ENCODE data around the gene ANKRD50. TPM values are rescaled to one million over a fixed set of nuclear protein-coding genes. Genes with fewer than 3 reads are reported as not detected.

Gene ANKRD50
- polyA plus RNA-seq, 1 donor from 2014 or later = not detected

- H3K9me3 Mint-ChIP-seq = peaks cover 0 to 2% (median 2%) of the 10 kb centered on the region in 3 donors
- H3K36me3 Mint-ChIP-seq = no peaks in the 10 kb centered on the region
- no peaks in the 10 kb centered on the region for H3K4me1 Mint-ChIP-seq
- no peaks in the 10 kb centered on the region for H3K27me3 Mint-ChIP-seq
- no peak overlapping the region for H3K27ac Mint-ChIP-seq
- H3K4me3 Mint-ChIP-seq = no peak overlapping the region
These were observed 80.1 kb downstream of the ANKRD50 start for GRCh38 chr4:124632439-124632838.

GRCh38 chr4:124631760-124632159, 80.8 kb downstream of the ANKRD50 start:
- no peak overlapping the region for H3K4me3 Mint-ChIP-seq
- no peaks in the 10 kb centered on the region for H3K9me3 Mint-ChIP-seq
- H3K36me3 Mint-ChIP-seq = no peaks in the 10 kb centered on the region
- no peaks in the 10 kb centered on the region for H3K27me3 Mint-ChIP-seq
- no peaks in the 10 kb centered on the region for H3K4me1 Mint-ChIP-seq
- no peak overlapping the region for H3K27ac Mint-ChIP-seq

GRCh38 chr4:124629681-124630080, 82.9 kb downstream of the ANKRD50 start:
- no peaks in the 10 kb centered on the region for H3K4me1 Mint-ChIP-seq
- no peaks in the 10 kb centered on the region for H3K36me3 Mint-ChIP-seq
- H3K27me3 Mint-ChIP-seq = no peaks in the 10 kb centered on the region
- H3K4me3 Mint-ChIP-seq = no peak overlapping the region
- peaks cover 0 to 3% (median 2%) of the 10 kb centered on the region in 3 donors for H3K9me3 Mint-ChIP-seq
- H3K27ac Mint-ChIP-seq = no peak overlapping the region
